ENCODE measurements around the gene PNPLA1. TPM values are rescaled to one million over a fixed set of nuclear protein-coding genes. Genes with fewer than 3 reads are reported as not detected.

PNPLA1 gene
- polyA plus RNA-seq, 3 donors = 3.5 to 3.9 (median 3.8) TPM

DNA sequence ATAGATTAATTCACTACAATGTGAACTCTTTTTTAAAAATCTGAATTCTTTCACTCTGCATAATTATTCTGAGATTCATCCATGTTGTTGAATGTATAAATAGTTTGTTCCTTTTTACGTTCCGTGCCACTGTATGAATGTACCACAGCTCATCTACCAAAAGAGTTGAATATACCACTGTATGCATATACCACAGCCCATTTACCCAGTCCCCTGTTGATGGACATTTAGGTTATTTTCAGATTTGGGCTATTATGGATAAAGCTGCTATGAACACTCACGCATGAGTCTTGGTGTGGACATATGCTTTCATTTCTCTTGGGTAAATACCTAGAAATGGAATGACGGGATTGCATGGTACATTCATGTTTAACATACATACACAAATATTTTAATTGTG lies 28.2 kb downstream of the PNPLA1 start:
- no peaks in the 10 kb centered on the region for H3K27me3 ChIP-seq (ENCODE audit: control insufficient read depth in 2 of 2, insufficient read depth in 2 of 2, low read length in 2 of 2)
- Mint-ChIP-seq H3K27ac (peak overlapping the region in 2 of 7 donors; percentile 3 to 88), H3K4me3 (no peak overlapping the region), H3K9me3 (no peaks in the 10 kb centered on the region), H3K36me3 (peaks cover 34 to 37% of the 10 kb centered on the region in 2 donors), H3K27me3 (ENCODE audit: low read depth in 3 of 3) (peaks cover 0 to 7% (median 4%) of the 10 kb centered on the region in 3 donors), H3K4me1 (peaks cover 80% of the 10 kb centered on the region)
- no peak overlapping the region for H2AFZ ChIP-seq (ENCODE audit: insufficient read depth, low read depth, low read length, poor library complexity, severe bottlenecking)
- no peaks in the 10 kb centered on the region for H4K20me1 ChIP-seq (ENCODE audit: insufficient read depth, low read length)
- H3K9ac ChIP-seq (ENCODE audit: insufficient read depth, low read length, poor library complexity, severe bottlenecking) = no peak overlapping the region
- TF ChIP-seq, protein P1, sequence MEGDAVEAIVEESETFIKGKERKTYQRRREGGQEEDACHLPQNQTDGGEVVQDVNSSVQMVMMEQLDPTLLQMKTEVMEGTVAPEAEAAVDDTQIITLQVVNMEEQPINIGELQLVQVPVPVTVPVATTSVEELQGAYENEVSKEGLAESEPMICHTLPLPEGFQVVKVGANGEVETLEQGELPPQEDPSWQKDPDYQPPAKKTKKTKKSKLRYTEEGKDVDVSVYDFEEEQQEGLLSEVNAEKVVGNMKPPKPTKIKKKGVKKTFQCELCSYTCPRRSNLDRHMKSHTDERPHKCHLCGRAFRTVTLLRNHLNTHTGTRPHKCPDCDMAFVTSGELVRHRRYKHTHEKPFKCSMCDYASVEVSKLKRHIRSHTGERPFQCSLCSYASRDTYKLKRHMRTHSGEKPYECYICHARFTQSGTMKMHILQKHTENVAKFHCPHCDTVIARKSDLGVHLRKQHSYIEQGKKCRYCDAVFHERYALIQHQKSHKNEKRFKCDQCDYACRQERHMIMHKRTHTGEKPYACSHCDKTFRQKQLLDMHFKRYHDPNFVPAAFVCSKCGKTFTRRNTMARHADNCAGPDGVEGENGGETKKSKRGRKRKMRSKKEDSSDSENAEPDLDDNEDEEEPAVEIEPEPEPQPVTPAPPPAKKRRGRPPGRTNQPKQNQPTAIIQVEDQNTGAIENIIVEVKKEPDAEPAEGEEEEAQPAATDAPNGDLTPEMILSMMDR (IDR thresholded peaks at IDR 0.05) = no peak
- intact Hi-C loops (cut with micrococcal nuclease) = loop anchor here (5.0 to 10.0 kb wide), 2 partner anchors 171 to 273 kb away; partner anchors contain the start of genes MAPK14 (in 1 of the 2) and SLC26A8 (in 1 of the 2)
- no peak overlapping the region for H3K27ac ChIP-seq (ENCODE audit: low read depth in 1 of 2, low read length in 2 of 2)
- H3K4me2 ChIP-seq (replicated peaks; ENCODE audit: extremely low read depth, low read length, poor library complexity, severe bottlenecking) = no peak overlapping the region
- no CpG with 5 or more reads among the region's 4 CpGs for WGBS (ENCODE audit: insufficient coverage)
- no peak for DNase-seq
- H3K36me3 ChIP-seq (replicated peaks in 1 of 2; ENCODE audit: control insufficient read depth in 1 of 2, insufficient read depth in 2 of 2, low read length in 2 of 2) = peaks cover 0 to 2% of the 10 kb centered on the region in 2 donors
- H3K9me3 ChIP-seq (replicated peaks in 1 of 2; ENCODE audit: control insufficient read depth in 1 of 2, insufficient read depth in 1 of 2, low read length in 2 of 2) = no peaks in the 10 kb centered on the region
- H3K4me1 ChIP-seq (ENCODE audit: control insufficient read depth in 1 of 2, insufficient read depth in 2 of 2, low read length in 2 of 2) = peaks cover 55 to 79% of the 10 kb centered on the region in 2 donors
- H3K79me2 ChIP-seq (ENCODE audit: insufficient read depth, low read length) = peaks cover under 1% of the 10 kb centered on the region
- no peak overlapping the region for H3K4me3 ChIP-seq (replicated peaks in 1 of 3; ENCODE audit: low read depth in 2 of 3, low read length in 3 of 3)

DNA sequence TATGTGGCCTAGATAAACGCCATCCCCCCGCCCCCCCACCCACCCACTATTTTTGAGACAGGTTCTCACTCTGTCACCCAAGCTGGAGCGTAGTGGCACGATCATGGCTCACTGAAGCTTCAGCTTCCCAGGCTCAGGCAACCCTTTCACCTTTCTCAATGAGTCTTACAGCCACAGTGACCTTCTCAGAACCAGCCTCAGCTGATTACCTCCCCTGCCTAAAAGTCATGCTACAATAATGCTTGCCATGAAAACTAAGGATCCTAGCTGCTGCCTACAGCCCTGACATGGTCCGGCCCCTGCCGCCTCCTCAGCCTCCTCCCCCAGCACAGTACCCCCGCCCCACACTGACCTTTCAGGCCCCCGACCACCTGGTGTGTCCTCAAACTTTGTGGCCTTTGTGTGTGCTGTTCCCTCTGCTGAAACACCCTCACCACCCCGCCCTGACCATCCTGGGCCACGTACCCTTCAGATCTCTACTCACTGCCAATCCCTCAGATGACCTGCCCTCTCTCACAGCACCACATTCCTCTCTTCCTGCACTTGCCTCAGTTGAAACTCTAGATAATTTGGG lies 31.3 kb downstream of the PNPLA1 start:
- peaks cover 31 to 50% of the 10 kb centered on the region in 2 donors for H3K36me3 Mint-ChIP-seq
- intact Hi-C loops (cut with micrococcal nuclease) = loop anchor here in 1 of 2 donors (5.0 kb wide), 1 partner anchor 66 kb away; no protein-coding TSS in a partner anchor

More for the DNA sequence above, 31.3 kb downstream of the PNPLA1 start:
- TF ChIP-seq, protein P1 (IDR thresholded peaks at IDR 0.05) = no peak
- Histone ChIP-seq H3K4me3 (replicated peaks in 1 of 3; ENCODE audit: low read depth in 2 of 3, low read length in 3 of 3) (no peak overlapping the region), H3K9me3 (replicated peaks in 1 of 2; ENCODE audit: control insufficient read depth in 1 of 2, insufficient read depth in 1 of 2, low read length in 2 of 2) (no peaks in the 10 kb centered on the region), H3K4me2 (replicated peaks; ENCODE audit: extremely low read depth, low read length, poor library complexity, severe bottlenecking) (no peak overlapping the region), H3K27ac (ENCODE audit: low read depth in 1 of 2, low read length in 2 of 2) (no peak overlapping the region), H3K79me2 (ENCODE audit: insufficient read depth, low read length) (no peaks in the 10 kb centered on the region), H4K20me1 (ENCODE audit: insufficient read depth, low read length) (no peaks in the 10 kb centered on the region), H2AFZ (ENCODE audit: insufficient read depth, low read depth, low read length, poor library complexity, severe bottlenecking) (no peak overlapping the region), H3K36me3 (replicated peaks in 1 of 2; ENCODE audit: control insufficient read depth in 1 of 2, insufficient read depth in 2 of 2, low read length in 2 of 2) (peaks cover 6 to 17% of the 10 kb centered on the region in 2 donors), H3K27me3 (ENCODE audit: control insufficient read depth in 2 of 2, insufficient read depth in 2 of 2, low read length in 2 of 2) (no peaks in the 10 kb centered on the region), H3K9ac (ENCODE audit: insufficient read depth, low read length, poor library complexity, severe bottlenecking) (no peak overlapping the region), H3K4me1 (ENCODE audit: control insufficient read depth in 1 of 2, insufficient read depth in 2 of 2, low read length in 2 of 2) (peaks cover 41 to 48% of the 10 kb centered on the region in 2 donors)
- no peaks in the 10 kb centered on the region for H3K9me3 Mint-ChIP-seq
- H3K4me3 Mint-ChIP-seq = no peak overlapping the region
- no peak for DNase-seq
- H3K27me3 Mint-ChIP-seq (ENCODE audit: low read depth in 3 of 3) = peaks cover 0 to 8% (median 2%) of the 10 kb centered on the region in 3 donors
- WGBS (ENCODE audit: insufficient coverage) = 86% methylated on average over 8 of the region's 10 CpGs
- peaks cover 57% of the 10 kb centered on the region for H3K4me1 Mint-ChIP-seq
- peak overlapping the region in 3 of 7 donors; percentile 19 to 67 (median 61) for H3K27ac Mint-ChIP-seq

Measured in CD14-positive monocyte (primary cell).